Activated T-cell treated with anti-CD3 and anti-CD28 coated beads, Interleukin-2, amount 50 U/mL, for 4 hours (primary cell): ENCODE data around the gene CDH4. TPM values are rescaled to one million over a fixed set of nuclear protein-coding genes. Genes with fewer than 3 reads are reported as not detected.
A peak's percentile ranks its signal among the peaks of the same experiment; 100 is the strongest.

Source experiments
- ATAC-seq, 2 donors: fragments of 200-7000 bp; cut with Tn5 transposase; one replicate each; pipeline ENCODE4 v1.10.0; 2021
- DNase-seq: peaks from one replicate; pipeline ENCODE4 v3.0.0-alpha.2; 2020
- H3K27me3 Mint-ChIP-seq: one replicate; pipeline ENCODE4 v1.8.0; 2021; ENCODE audit warnings: low read depth, mixed read lengths
- H3K36me3 Mint-ChIP-seq: one replicate; pipeline ENCODE4 v1.8.0; 2022; ENCODE audit warnings: mixed read lengths; ENCODE audit not compliant: insufficient read depth
- H3K4me1 Mint-ChIP-seq: one replicate; pipeline ENCODE4 v1.8.0; 2021; ENCODE audit warnings: low read depth, mixed read lengths
- H3K4me3 Mint-ChIP-seq: one replicate; pipeline ENCODE4 v1.8.0; 2021; ENCODE audit warnings: mild to moderate bottlenecking, moderate library complexity, mixed read lengths
- H3K9me3 Mint-ChIP-seq: one replicate; pipeline ENCODE4 v1.8.0; 2021; ENCODE audit warnings: mixed read lengths
- total RNA-seq, 3 donors: library from RNA; stranded (reverse); gene quantifications; one replicate each; pipeline ENCODE4 v1.2.1, GENCODE V29; 2021

The CDH4 gene
- total RNA-seq, 3 donors from 2014 or later = 0.10 TPM; not detected in 2

- Mint-ChIP-seq H3K4me3 (no peak overlapping the region), H3K4me1 (no peaks in the 10 kb centered on the region), H3K27me3 (peaks cover 2% of the 10 kb centered on the region), H3K9me3 (no peaks in the 10 kb centered on the region), H3K36me3 (no peaks in the 10 kb centered on the region)
- DNase-seq (no peak), ATAC-seq (no peak)
Observed at GRCh38 chr20:61407561-61407960, 155.5 kb downstream of the CDH4 start.

GRCh38 chr20:61408951-61409740 is 157.1 kb downstream of the CDH4 start:
- ATAC-seq = no peak
- Mint-ChIP-seq H3K27me3 (peaks cover 2% of the 10 kb centered on the region), H3K4me1 (no peaks in the 10 kb centered on the region), H3K9me3 (no peaks in the 10 kb centered on the region), H3K4me3 (no peak overlapping the region), H3K36me3 (no peaks in the 10 kb centered on the region)
- no peak for DNase-seq

GRCh38 chr20:61411743-61412142 is 159.7 kb downstream of the CDH4 start:
- ATAC-seq (no peak), DNase-seq (no peak)
- Mint-ChIP-seq H3K4me3 (no peak overlapping the region), H3K36me3 (no peaks in the 10 kb centered on the region), H3K4me1 (no peaks in the 10 kb centered on the region), H3K9me3 (no peaks in the 10 kb centered on the region), H3K27me3 (peaks cover 2% of the 10 kb centered on the region)

- no peaks in the 10 kb centered on the region for H3K36me3 Mint-ChIP-seq
- no peaks in the 10 kb centered on the region for H3K9me3 Mint-ChIP-seq
- no peaks in the 10 kb centered on the region for H3K27me3 Mint-ChIP-seq
- H3K4me1 Mint-ChIP-seq = no peaks in the 10 kb centered on the region
- ATAC-seq (peak in 1 of 2 donors; percentile 23), DNase-seq (no peak)
- no peak overlapping the region for H3K4me3 Mint-ChIP-seq
Observed at GRCh38 chr20:61413752-61414151, 161.7 kb downstream of the CDH4 start.

- no peaks in the 10 kb centered on the region for H3K36me3 Mint-ChIP-seq
- H3K27me3 Mint-ChIP-seq = no peaks in the 10 kb centered on the region
- no peak overlapping the region for H3K4me3 Mint-ChIP-seq
- no peak for ATAC-seq
- no peaks in the 10 kb centered on the region for H3K4me1 Mint-ChIP-seq
- no peak for DNase-seq
- H3K9me3 Mint-ChIP-seq = no peaks in the 10 kb centered on the region
Observed at GRCh38 chr20:61414455-61414991, 162.5 kb downstream of the CDH4 start.

GRCh38 chr20:61416546-61416945 is 164.5 kb downstream of the CDH4 start:
- no peak for DNase-seq
- H3K4me3 Mint-ChIP-seq = no peak overlapping the region
- H3K36me3 Mint-ChIP-seq = no peaks in the 10 kb centered on the region
- H3K9me3 Mint-ChIP-seq = no peaks in the 10 kb centered on the region
- no peaks in the 10 kb centered on the region for H3K4me1 Mint-ChIP-seq
- ATAC-seq = no peak
- H3K27me3 Mint-ChIP-seq = no peaks in the 10 kb centered on the region

- DNase-seq = no peak
- H3K27me3 Mint-ChIP-seq = no peaks in the 10 kb centered on the region
- no peak for ATAC-seq
- H3K4me1 Mint-ChIP-seq = no peaks in the 10 kb centered on the region
- H3K36me3 Mint-ChIP-seq = no peaks in the 10 kb centered on the region
- no peak overlapping the region for H3K4me3 Mint-ChIP-seq
- H3K9me3 Mint-ChIP-seq = no peaks in the 10 kb centered on the region
Observed at GRCh38 chr20:61417221-61417941, 165.3 kb downstream of the CDH4 start.

GRCh38 chr20:61419010-61419409 is 166.9 kb downstream of the CDH4 start:
- no peaks in the 10 kb centered on the region for H3K9me3 Mint-ChIP-seq
- no peaks in the 10 kb centered on the region for H3K4me1 Mint-ChIP-seq
- DNase-seq (no peak), ATAC-seq (no peak)
- no peaks in the 10 kb centered on the region for H3K36me3 Mint-ChIP-seq
- H3K4me3 Mint-ChIP-seq = no peak overlapping the region
- H3K27me3 Mint-ChIP-seq = no peaks in the 10 kb centered on the region

GRCh38 chr20:61419501-61419900 is 167.4 kb downstream of the CDH4 start:
- H3K36me3 Mint-ChIP-seq = no peaks in the 10 kb centered on the region
- ATAC-seq (no peak), DNase-seq (no peak)
- H3K4me3 Mint-ChIP-seq = no peak overlapping the region
- H3K27me3 Mint-ChIP-seq = no peaks in the 10 kb centered on the region
- no peaks in the 10 kb centered on the region for H3K4me1 Mint-ChIP-seq
- no peaks in the 10 kb centered on the region for H3K9me3 Mint-ChIP-seq

- DNase-seq (no peak), ATAC-seq (no peak)
- H3K4me3 Mint-ChIP-seq = no peak overlapping the region
- no peaks in the 10 kb centered on the region for H3K36me3 Mint-ChIP-seq
- no peaks in the 10 kb centered on the region for H3K27me3 Mint-ChIP-seq
- H3K9me3 Mint-ChIP-seq = no peaks in the 10 kb centered on the region
- no peaks in the 10 kb centered on the region for H3K4me1 Mint-ChIP-seq
Observed at GRCh38 chr20:61420056-61420455, 168.0 kb downstream of the CDH4 start.

GRCh38 chr20:61420781-61421180 is 168.7 kb downstream of the CDH4 start:
- no peaks in the 10 kb centered on the region for H3K27me3 Mint-ChIP-seq
- ATAC-seq (no peak), DNase-seq (no peak)
- no peaks in the 10 kb centered on the region for H3K4me1 Mint-ChIP-seq
- H3K36me3 Mint-ChIP-seq = no peaks in the 10 kb centered on the region
- H3K9me3 Mint-ChIP-seq = no peaks in the 10 kb centered on the region
- H3K4me3 Mint-ChIP-seq = no peak overlapping the region

- Mint-ChIP-seq H3K4me3 (no peak overlapping the region), H3K9me3 (no peaks in the 10 kb centered on the region), H3K27me3 (no peaks in the 10 kb centered on the region), H3K36me3 (no peaks in the 10 kb centered on the region), H3K4me1 (no peaks in the 10 kb centered on the region)
- DNase-seq (no peak), ATAC-seq (no peak)
Observed at GRCh38 chr20:61422636-61423425, 170.8 kb downstream of the CDH4 start.

GRCh38 chr20:61424011-61424627 is 172.1 kb downstream of the CDH4 start:
- H3K36me3 Mint-ChIP-seq = no peaks in the 10 kb centered on the region
- no peaks in the 10 kb centered on the region for H3K9me3 Mint-ChIP-seq
- ATAC-seq = no peak
- no peaks in the 10 kb centered on the region for H3K27me3 Mint-ChIP-seq
- H3K4me3 Mint-ChIP-seq = no peak overlapping the region
- no peaks in the 10 kb centered on the region for H3K4me1 Mint-ChIP-seq
- DNase-seq = no peak
